ENCODE measurements around the gene APBA1.
"Not testable (repeated sequence)": the region's sequence is repeated elsewhere in the genome, so short reads cannot be mapped to it uniquely, and the experiment has no call there.

Gene APBA1

DNA sequence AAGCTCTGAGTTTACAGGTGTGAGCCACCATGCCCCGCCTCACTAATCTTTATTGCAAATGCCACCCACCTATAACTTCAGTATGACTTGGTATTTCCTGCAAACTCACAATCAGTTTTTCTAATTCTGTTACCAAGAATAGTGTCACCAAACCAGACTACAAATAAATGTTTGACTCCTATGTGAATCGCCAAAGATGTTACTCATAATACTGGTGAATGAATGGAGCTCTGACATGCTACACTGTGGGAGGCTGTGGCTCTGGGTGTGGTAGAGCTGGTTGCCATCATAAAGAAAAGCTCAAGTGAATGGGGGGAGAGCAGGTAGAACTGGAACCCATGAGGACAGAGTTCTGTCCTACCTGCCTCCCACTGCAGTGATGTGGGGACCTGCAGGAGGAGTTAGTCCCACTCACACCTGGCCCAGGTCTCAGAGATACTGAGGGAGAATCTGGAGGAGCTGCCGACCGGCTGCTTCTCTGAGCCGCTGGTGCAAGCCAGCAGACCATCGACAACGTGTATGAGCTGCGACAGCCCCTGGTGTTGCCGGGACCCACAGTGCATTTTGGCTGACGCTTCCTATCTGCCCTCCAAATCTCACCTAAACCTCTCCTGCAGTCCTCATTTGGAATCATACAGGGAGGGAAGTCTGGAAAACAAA lies 251.4 kb downstream of the APBA1 start:
- Histone ChIP-seq H3K4me1 (ENCODE audit: control insufficient read depth in 1 of 2, insufficient read depth in 1 of 2, low read depth in 1 of 2, low read length in 1 of 2) (no peaks in the 10 kb centered on the region), H3K9me3 (no peaks in the 10 kb centered on the region), H3K36me3 (no peaks in the 10 kb centered on the region), H3K4me3 (ENCODE audit: low read depth in 1 of 2, low read length in 1 of 2) (no peak overlapping the region), H3K27ac (no peak overlapping the region), H3K27me3 (peaks cover 9% of the 10 kb centered on the region)
- no peak for TF ChIP-seq CTCF (IDR thresholded peaks at IDR 0.05)

DNA sequence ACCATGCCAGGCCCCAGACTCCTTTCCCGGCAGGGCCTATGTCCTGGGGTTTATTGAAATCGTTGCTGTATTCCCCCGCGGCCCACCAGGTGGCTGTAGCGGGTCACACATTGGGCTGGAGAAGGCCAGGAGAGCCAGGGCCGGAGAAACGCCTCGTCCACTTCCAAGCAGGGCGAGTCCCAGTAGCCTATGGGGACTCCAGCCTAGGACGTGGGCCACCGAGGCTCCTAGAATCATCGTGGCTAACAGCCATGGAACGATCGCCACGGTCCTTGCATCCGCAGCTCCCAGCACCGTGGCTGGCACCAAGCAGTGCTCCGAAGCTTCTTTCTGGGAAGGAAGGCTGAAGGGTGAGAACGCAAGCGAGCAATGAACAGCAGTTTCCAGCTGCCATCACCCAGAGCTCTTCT lies 259.4 kb downstream of the APBA1 start:
- no peaks in the 10 kb centered on the region for H3K9me3 ChIP-seq
- no peak for TF ChIP-seq CTCF (IDR thresholded peaks at IDR 0.05)
- no peak overlapping the region for H3K4me3 ChIP-seq (ENCODE audit: low read depth in 1 of 2, low read length in 1 of 2)
- H3K4me1 ChIP-seq (ENCODE audit: control insufficient read depth in 1 of 2, insufficient read depth in 1 of 2, low read depth in 1 of 2, low read length in 1 of 2): no peaks in the 10 kb centered on the region
- H3K36me3 ChIP-seq: no peaks in the 10 kb centered on the region
- H3K27me3 ChIP-seq: peaks cover 31% of the 10 kb centered on the region
- H3K27ac ChIP-seq: no peak overlapping the region

GRCh38 chr9:69411931-69412740 lies 260.0 kb downstream of the APBA1 start:
- H3K27ac ChIP-seq: no peak overlapping the region
- H3K27me3 ChIP-seq: peaks cover 31% of the 10 kb centered on the region
- H3K9me3 ChIP-seq: no peaks in the 10 kb centered on the region
- no peak overlapping the region for H3K4me3 ChIP-seq (ENCODE audit: low read depth in 1 of 2, low read length in 1 of 2)
- TF ChIP-seq CTCF (IDR thresholded peaks at IDR 0.05): no peak
- no peaks in the 10 kb centered on the region for H3K36me3 ChIP-seq
- H3K4me1 ChIP-seq (ENCODE audit: control insufficient read depth in 1 of 2, insufficient read depth in 1 of 2, low read depth in 1 of 2, low read length in 1 of 2): no peaks in the 10 kb centered on the region

GRCh38 chr9:69411246-69411645 lies 260.9 kb downstream of the APBA1 start:
- Histone ChIP-seq H3K9me3 (no peaks in the 10 kb centered on the region), H3K27me3 (peaks cover 31% of the 10 kb centered on the region), H3K4me3 (ENCODE audit: low read depth in 1 of 2, low read length in 1 of 2) (no peak overlapping the region), H3K36me3 (no peaks in the 10 kb centered on the region), H3K27ac (no peak overlapping the region), H3K4me1 (ENCODE audit: control insufficient read depth in 1 of 2, insufficient read depth in 1 of 2, low read depth in 1 of 2, low read length in 1 of 2) (no peaks in the 10 kb centered on the region)
- TF ChIP-seq CTCF (IDR thresholded peaks at IDR 0.05): no peak

GRCh38 chr9:69409936-69410335 lies 262.2 kb downstream of the APBA1 start:
- not testable (repeated sequence) for H3K4me1 ChIP-seq (ENCODE audit: control insufficient read depth in 1 of 2, insufficient read depth in 1 of 2, low read depth in 1 of 2, low read length in 1 of 2); H3K4me3 ChIP-seq (ENCODE audit: low read depth in 1 of 2, low read length in 1 of 2); H3K9me3 ChIP-seq; H3K36me3 ChIP-seq; H3K27ac ChIP-seq
- H3K27me3 ChIP-seq: peaks cover 31% of the 10 kb centered on the region

DNA sequence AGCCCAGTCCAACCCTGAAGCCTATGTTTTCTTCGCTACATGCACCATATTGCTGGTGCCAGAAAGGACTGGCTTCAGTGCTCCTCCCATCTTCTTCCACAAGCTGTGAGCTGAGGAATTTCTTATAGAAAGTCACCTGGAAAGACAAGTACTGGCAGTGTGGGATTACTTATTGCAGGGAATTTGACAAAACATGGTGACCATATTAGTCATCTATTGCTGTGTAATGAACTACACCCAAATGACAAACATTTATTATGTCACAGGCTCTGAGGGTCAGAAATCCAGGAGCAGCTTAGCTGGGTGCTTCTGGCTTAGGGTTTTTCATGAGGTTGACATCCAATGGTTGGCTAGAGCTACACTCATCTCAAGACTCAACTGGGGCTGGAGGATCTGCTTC lies 271.7 kb downstream of the APBA1 start:
- no peaks in the 10 kb centered on the region for H3K4me1 ChIP-seq (ENCODE audit: control insufficient read depth in 1 of 2, insufficient read depth in 1 of 2, low read depth in 1 of 2, low read length in 1 of 2)
- H3K27ac ChIP-seq: no peak overlapping the region
- TF ChIP-seq CTCF (IDR thresholded peaks at IDR 0.05): no peak
- H3K9me3 ChIP-seq: no peaks in the 10 kb centered on the region
- no peak overlapping the region for H3K4me3 ChIP-seq (ENCODE audit: low read depth in 1 of 2, low read length in 1 of 2)
- H3K36me3 ChIP-seq: no peaks in the 10 kb centered on the region
- H3K27me3 ChIP-seq: no peaks in the 10 kb centered on the region
